ENCODE results near the gene FMN2.

DNA sequence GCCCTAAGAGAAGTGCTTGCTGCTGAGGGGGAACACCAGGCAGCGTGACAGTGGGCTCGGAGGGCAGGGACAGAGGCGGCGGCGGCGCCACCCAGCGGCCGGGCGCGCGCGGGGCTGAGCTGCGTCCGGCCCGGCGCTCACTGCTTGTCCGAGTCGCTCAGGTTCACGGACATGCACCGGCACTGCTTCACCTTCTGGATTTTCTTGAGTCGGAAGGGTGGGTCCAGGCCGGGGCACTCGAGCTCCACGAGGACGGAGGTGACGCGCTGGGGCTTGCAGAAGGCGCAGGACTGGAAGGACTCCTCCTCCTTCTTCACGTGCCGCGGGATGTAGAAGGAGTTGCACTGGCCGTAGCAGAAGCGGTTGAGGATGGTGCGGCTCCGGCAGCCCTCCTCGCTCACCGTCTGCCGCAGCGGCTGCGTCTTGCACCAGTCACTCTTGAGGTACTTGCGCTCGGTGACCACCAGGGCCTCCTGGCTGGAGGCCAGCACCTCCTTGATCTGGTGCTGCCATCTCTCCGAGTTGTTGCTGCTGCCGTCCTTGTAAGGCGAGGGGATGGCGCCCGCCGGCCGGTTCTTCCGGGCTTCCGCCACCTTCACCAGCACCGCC lies 401.3 kb downstream of the FMN2 start:
- no peak for TF ChIP-seq EZH2 (IDR thresholded peaks at IDR 0.05; ENCODE audit: low read depth)
- TF ChIP-seq, protein P1, sequence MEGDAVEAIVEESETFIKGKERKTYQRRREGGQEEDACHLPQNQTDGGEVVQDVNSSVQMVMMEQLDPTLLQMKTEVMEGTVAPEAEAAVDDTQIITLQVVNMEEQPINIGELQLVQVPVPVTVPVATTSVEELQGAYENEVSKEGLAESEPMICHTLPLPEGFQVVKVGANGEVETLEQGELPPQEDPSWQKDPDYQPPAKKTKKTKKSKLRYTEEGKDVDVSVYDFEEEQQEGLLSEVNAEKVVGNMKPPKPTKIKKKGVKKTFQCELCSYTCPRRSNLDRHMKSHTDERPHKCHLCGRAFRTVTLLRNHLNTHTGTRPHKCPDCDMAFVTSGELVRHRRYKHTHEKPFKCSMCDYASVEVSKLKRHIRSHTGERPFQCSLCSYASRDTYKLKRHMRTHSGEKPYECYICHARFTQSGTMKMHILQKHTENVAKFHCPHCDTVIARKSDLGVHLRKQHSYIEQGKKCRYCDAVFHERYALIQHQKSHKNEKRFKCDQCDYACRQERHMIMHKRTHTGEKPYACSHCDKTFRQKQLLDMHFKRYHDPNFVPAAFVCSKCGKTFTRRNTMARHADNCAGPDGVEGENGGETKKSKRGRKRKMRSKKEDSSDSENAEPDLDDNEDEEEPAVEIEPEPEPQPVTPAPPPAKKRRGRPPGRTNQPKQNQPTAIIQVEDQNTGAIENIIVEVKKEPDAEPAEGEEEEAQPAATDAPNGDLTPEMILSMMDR (conservative IDR thresholded peaks at IDR 0.05) = no peak
